HL-60 (cell line): ENCODE results near the gene BANF2.
A peak's percentile ranks its signal among the peaks of the same experiment; 100 is the strongest.

Experiments
- DNase-seq, 2 experiments: peaks; one replicate each; pipeline ENCODE4 v3.0.0-alpha.2; 2010 to 2020; ENCODE audit warnings: low read depth in 1 of 2, low spot score in 1 of 2
- H3K27ac ChIP-seq: fragments of 250-450 bp; sonication (Bioruptor Pico); replicated peaks from 2 replicates; pipeline ENCODE4 v1.5.1; 2020; ENCODE audit warnings: mild to moderate bottlenecking, moderate library complexity
- H3K27me3 ChIP-seq: fragments of 250-450 bp; sonication (Bioruptor Pico); 2 replicates; pipeline ENCODE4 v1.5.1; 2021; ENCODE audit warnings: mild to moderate bottlenecking, moderate library complexity; ENCODE audit not compliant: insufficient read depth, poor library complexity, severe bottlenecking
- H3K4me3 ChIP-seq: replicated peaks from 2 replicates; pipeline ENCODE4 v1.5.1; 2011; ENCODE audit warnings: mild to moderate bottlenecking, control low read depth, low read length; ENCODE audit not compliant: insufficient read depth
- GABPA ChIP-seq: IDR thresholded peaks from 2 replicates; pipeline ENCODE4 v1.6.1; 2012; ENCODE audit warnings: low read depth
- POLR2AphosphoS5 ChIP-seq: IDR thresholded peaks from 2 replicates; pipeline ENCODE4 v1.6.1; 2012; ENCODE audit warnings: low read depth
- SPI1 ChIP-seq: IDR thresholded peaks from 2 replicates; pipeline ENCODE4 v1.6.1; 2012; ENCODE audit warnings: low read depth, mild to moderate bottlenecking, borderline replicate concordance
- long read RNA-seq: library from polyadenylated mRNA; unstranded; transcript quantifications from one replicate; pipeline ENCODE4 v2.0.0, GENCODE V29; 2020
- TF ChIP-seq, protein P1 (sequence below): IDR thresholded peaks from 2 replicates; pipeline ENCODE4 v1.6.1; 2012; ENCODE audit warnings: low read depth; ENCODE audit not compliant: insufficient replicate concordance
- TF ChIP-seq, protein P2 (sequence below): IDR thresholded peaks from one replicate; pipeline ENCODE4 v1.5.1; 2011; ENCODE audit warnings: low read length, control low read depth, inconsistent platforms; ENCODE audit not compliant: insufficient read depth

BANF2 gene
- long read RNA-seq, result 0 reads

DNA sequence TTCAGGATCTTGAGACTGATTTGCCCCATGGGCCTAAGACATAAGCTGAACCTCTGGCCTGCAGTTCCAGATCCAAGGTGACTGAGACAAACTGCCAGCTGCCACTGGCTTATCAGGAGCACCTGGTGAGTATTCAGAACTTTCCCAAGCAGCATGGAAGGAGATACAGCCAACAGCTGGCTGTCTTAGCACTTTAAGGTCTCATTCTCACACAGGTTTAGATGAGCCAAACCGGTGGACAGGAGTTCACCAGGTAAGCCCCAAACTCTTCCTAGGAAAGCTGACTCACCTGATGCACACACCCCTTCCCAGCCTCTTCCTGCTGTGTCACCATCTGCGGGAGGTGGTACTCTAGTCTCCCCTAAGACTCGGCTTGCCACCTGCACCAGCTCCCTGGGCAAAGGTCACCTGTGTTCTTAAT lies at the start of gene BANF2:
BANF2 (plus strand) TSS at position 36 of the 421 bp plus-strand sequence. CDS start 25,060 bp downstream, outside the sequence.
- H3K27ac ChIP-seq, result no peak within 1 kb of the TSS
- no peak within 1 kb of the TSS for H3K4me3 ChIP-seq
- no peaks in the 10 kb centered on the region for H3K27me3 ChIP-seq
- no peak for DNase-seq
- TF ChIP-seq SPI1 (no peak), POLR2AphosphoS5 (no peak), GABPA (no peak)
- TF ChIP-seq, protein P1, sequence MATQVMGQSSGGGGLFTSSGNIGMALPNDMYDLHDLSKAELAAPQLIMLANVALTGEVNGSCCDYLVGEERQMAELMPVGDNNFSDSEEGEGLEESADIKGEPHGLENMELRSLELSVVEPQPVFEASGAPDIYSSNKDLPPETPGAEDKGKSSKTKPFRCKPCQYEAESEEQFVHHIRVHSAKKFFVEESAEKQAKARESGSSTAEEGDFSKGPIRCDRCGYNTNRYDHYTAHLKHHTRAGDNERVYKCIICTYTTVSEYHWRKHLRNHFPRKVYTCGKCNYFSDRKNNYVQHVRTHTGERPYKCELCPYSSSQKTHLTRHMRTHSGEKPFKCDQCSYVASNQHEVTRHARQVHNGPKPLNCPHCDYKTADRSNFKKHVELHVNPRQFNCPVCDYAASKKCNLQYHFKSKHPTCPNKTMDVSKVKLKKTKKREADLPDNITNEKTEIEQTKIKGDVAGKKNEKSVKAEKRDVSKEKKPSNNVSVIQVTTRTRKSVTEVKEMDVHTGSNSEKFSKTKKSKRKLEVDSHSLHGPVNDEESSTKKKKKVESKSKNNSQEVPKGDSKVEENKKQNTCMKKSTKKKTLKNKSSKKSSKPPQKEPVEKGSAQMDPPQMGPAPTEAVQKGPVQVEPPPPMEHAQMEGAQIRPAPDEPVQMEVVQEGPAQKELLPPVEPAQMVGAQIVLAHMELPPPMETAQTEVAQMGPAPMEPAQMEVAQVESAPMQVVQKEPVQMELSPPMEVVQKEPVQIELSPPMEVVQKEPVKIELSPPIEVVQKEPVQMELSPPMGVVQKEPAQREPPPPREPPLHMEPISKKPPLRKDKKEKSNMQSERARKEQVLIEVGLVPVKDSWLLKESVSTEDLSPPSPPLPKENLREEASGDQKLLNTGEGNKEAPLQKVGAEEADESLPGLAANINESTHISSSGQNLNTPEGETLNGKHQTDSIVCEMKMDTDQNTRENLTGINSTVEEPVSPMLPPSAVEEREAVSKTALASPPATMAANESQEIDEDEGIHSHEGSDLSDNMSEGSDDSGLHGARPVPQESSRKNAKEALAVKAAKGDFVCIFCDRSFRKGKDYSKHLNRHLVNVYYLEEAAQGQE, result no peak
- TF ChIP-seq, protein P2, sequence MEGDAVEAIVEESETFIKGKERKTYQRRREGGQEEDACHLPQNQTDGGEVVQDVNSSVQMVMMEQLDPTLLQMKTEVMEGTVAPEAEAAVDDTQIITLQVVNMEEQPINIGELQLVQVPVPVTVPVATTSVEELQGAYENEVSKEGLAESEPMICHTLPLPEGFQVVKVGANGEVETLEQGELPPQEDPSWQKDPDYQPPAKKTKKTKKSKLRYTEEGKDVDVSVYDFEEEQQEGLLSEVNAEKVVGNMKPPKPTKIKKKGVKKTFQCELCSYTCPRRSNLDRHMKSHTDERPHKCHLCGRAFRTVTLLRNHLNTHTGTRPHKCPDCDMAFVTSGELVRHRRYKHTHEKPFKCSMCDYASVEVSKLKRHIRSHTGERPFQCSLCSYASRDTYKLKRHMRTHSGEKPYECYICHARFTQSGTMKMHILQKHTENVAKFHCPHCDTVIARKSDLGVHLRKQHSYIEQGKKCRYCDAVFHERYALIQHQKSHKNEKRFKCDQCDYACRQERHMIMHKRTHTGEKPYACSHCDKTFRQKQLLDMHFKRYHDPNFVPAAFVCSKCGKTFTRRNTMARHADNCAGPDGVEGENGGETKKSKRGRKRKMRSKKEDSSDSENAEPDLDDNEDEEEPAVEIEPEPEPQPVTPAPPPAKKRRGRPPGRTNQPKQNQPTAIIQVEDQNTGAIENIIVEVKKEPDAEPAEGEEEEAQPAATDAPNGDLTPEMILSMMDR, result no peak

DNA sequence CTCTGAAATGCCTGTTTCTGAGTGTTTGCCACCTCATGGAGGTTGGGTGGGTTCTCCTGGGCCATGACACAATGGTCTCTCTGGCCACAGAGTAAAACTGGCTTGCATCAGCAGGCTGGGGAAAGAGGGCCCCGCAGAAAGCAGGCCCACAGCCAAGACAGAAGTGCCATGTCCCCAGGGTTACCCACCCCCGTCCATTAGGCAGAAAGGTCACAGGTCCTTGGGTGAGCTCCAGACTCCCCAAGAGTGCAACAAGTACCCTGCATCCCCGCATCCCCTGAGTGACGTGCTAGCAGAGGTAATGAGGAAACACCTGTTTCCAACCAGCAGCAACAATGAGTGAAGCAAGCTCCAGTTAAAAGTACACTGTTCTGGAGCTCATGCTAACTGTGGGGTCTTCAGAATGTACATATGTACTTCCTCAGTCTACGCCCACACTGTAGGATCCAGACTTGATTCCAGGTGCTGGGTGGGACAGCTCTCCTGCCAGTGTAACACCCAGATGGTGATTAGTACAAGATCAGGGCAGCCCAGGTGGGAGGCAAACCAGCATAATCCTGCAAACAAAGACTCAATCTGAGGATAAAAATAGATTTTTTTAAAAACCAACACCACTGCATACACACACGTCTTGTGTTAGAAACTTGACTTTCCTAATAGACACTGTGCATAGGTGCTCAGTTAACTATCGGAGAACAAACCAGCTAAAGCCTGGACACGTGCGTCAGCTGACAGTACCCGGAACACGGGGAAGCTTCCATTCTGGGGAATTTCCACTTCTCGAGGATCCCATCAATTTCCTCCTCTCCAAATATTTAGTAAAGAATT lies 49.3 kb upstream of the BANF2 start:
- Histone ChIP-seq H3K4me3 (no peak overlapping the region), H3K27ac (peak overlapping the region; percentile 90), H3K27me3 (no peaks in the 10 kb centered on the region)
- TF ChIP-seq GABPA, result no peak
- TF ChIP-seq, protein P1, result no peak
- TF ChIP-seq, protein P2, result no peak
- peak; percentile 35 to 58 for DNase-seq

DNA sequence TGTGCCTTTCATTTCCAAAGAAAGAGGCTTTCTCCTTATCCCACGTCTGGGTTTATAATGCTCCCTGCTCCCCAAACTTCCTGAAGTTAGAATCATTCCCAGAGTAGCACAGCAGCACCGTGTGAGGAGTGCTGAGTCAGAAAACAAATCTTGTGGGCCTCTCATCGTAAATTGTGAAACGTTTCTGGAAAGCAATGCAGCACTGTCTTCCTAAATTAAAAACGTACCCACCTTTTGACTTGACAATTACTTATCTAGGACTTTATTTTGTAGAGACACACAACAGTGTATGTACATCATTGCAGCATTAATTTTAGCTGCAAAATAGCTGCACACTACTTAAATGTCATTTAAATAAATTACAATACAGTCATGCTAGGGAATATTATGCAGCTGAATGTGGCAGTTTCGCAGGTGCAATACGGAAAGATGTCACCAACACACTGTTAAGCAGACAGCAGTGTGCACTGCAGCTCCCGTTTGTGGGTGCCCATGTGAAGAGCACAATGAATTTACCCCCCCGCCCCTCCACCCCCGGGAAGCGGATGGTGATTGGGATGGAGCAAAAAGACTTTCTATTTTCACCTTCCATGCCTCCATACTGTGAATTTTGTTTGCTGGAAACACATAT lies 48.5 kb upstream of the BANF2 start:
- DNase-seq, result no peak
- TF ChIP-seq, protein P2, result no peak
- no peak for TF ChIP-seq POLR2AphosphoS5
- no peak for TF ChIP-seq GABPA
- TF ChIP-seq SPI1, result no peak
- TF ChIP-seq, protein P1, result no peak
- no peaks in the 10 kb centered on the region for H3K27me3 ChIP-seq
- peak overlapping the region; percentile 90 for H3K27ac ChIP-seq
- H3K4me3 ChIP-seq, result no peak overlapping the region
